HepG2 (cell line): ENCODE measurements around the gene STEAP1B. TPM values are rescaled to one million over a fixed set of nuclear protein-coding genes. Genes with fewer than 3 reads are reported as not detected.

Experiments used
- ATAC-seq: fragments of 200-7000 bp; cut with Tn5 transposase; 3 replicates; pipeline ENCODE4 v1.9.1; 2020; ENCODE audit warnings: mild to moderate bottlenecking, moderate library complexity
- BruUV-seq: library from RNA; stranded (reverse); fragments of 400-500 nt; replicated peaks from 2 replicates; lab custom pipeline; 2021; lab: Mats Ljungman, UMichigan
- CTCF ChIA-PET: fragments of 300-600 bp; formaldehyde crosslinking; extraction: SDS; loops from one replicate; lab custom pipeline; 2021; ENCODE audit warnings: low total read pairs, inconsistent platforms, low intra/inter-chr PET ratio; lab: Yijun Ruan, JAX
- POLR2A ChIA-PET: fragments of 350-600 bp; sonication (Branson Sonifier 250); formaldehyde crosslinking; loops from one replicate; lab custom pipeline; 2020; ENCODE audit warnings: antibody characterized with exemption, inconsistent platforms; lab: Yijun Ruan, JAX
- DNase-seq: peaks from one replicate; pipeline ENCODE4 v3.0.0-alpha.2; 2015; ENCODE audit warnings: low spot score
- FAIRE-seq: peaks from 3 replicates; lab custom pipeline; 2011; peaks lifted over from hg19 to GRCh38; lab: Jason Lieb, UNC
- H2AFZ ChIP-seq: one replicate; pipeline ENCODE4 v1.6.1; 2011; ENCODE audit warnings: low read length, inconsistent platforms
- H3K27ac ChIP-seq: fragments of 300-600 bp; 3 replicates; pipeline ENCODE4 v1.8.0; 2011; ENCODE audit warnings: mixed run types, mild to moderate bottlenecking, mixed read lengths, low read length, inconsistent platforms; ENCODE audit not compliant: insufficient read depth; ENCODE audit errors: extremely low read length
- H3K27me3 ChIP-seq, 2 experiments: fragments of 200-600 bp in 1 of 2; 2 replicates in 1 of 2; 3 replicates in 1 of 2; pipeline versions ENCODE4 v1.6.0 to v1.8.0; 2011; ENCODE audit warnings: low read length in 2 of 2, mild to moderate bottlenecking in 2 of 2, moderate library complexity in 2 of 2, inconsistent platforms in 1 of 2; ENCODE audit not compliant: insufficient read depth in 2 of 2, control insufficient read depth in 1 of 2
- H3K36me3 ChIP-seq, 2 experiments: fragments of 200-600 bp in 1 of 2; replicated peaks in 1 of 2; 2 replicates in 1 of 2; 3 replicates in 1 of 2; pipeline versions ENCODE4 v1.5.1 to v1.8.0; 2011; ENCODE audit warnings: low read length in 2 of 2, inconsistent platforms in 1 of 2; ENCODE audit not compliant: insufficient read depth in 2 of 2, control insufficient read depth in 1 of 2
- H3K4me1 ChIP-seq: 2 replicates; pipeline ENCODE4 v1.5.1; 2012; ENCODE audit warnings: low read length, inconsistent platforms; ENCODE audit not compliant: insufficient read depth
- H3K4me2 ChIP-seq: 2 replicates; pipeline ENCODE4 v1.6.0; 2011; ENCODE audit warnings: low read depth, low read length, inconsistent platforms
- H3K4me3 ChIP-seq, 3 experiments: fragments of 200-600 bp in 1 of 3; sonication (generic), shearing (Covaris generic) in 1 of 3; replicated peaks in 1 of 3; 2 replicates each; pipeline ENCODE4 v1.5.1; 2011 to 2016; ENCODE audit warnings: low read length in 3 of 3, inconsistent platforms in 2 of 3, low read depth in 2 of 3, mild to moderate bottlenecking in 2 of 3, control low read depth in 1 of 3, mixed read lengths in 1 of 3; ENCODE audit not compliant: insufficient read depth in 1 of 3
- H3K79me2 ChIP-seq: one replicate; pipeline ENCODE4 v1.6.1; 2011; ENCODE audit warnings: low read length, inconsistent platforms; ENCODE audit not compliant: insufficient read depth
- H3K9ac ChIP-seq: 2 replicates; pipeline ENCODE4 v1.6.0; 2011; ENCODE audit warnings: mild to moderate bottlenecking, low read depth, low read length, inconsistent platforms; ENCODE audit not compliant: insufficient read depth
- H3K9me3 ChIP-seq: 2 replicates; pipeline ENCODE4 v1.5.1; 2012; ENCODE audit warnings: mild to moderate bottlenecking, low read length
- H4K20me1 ChIP-seq: 2 replicates; pipeline ENCODE4 v1.6.0; 2011; ENCODE audit warnings: inconsistent platforms, mild to moderate bottlenecking, low read length, moderate library complexity; ENCODE audit not compliant: insufficient read depth
- GPN1 ChIP-seq: sonication (generic); formaldehyde crosslinking; IDR thresholded peaks from 2 replicates; pipeline ENCODE4 v1.5.1; 2020; ENCODE audit warnings: missing genetic modification reagents, borderline replicate concordance
- KLF13 ChIP-seq: sonication (generic); formaldehyde crosslinking; IDR thresholded peaks from 2 replicates; pipeline ENCODE4 v1.4.0; 2020; ENCODE audit warnings: mild to moderate bottlenecking, missing genetic modification reagents
- SMC3 ChIP-seq: IDR thresholded peaks from 2 replicates; pipeline ENCODE4 v1.6.1; 2011; ENCODE audit warnings: low read length, improper control_type of control experiment
- ZBTB37 ChIP-seq: sonication (generic); formaldehyde crosslinking; IDR thresholded peaks from 2 replicates; pipeline ENCODE4 v1.4.0; 2020; ENCODE audit warnings: mild to moderate bottlenecking, missing genetic modification reagents
- ZNF205 ChIP-seq: IDR thresholded peaks from 2 replicates; pipeline ENCODE4 v1.6.1; 2018; ENCODE audit warnings: missing biosample characterization, missing genetic modification reagents
- ZNF234 ChIP-seq: sonication (generic); formaldehyde crosslinking; conservative IDR thresholded peaks from 2 replicates; pipeline ENCODE4 v1.5.1; 2020; ENCODE audit warnings: mild to moderate bottlenecking, missing genetic modification reagents
- ZNF383 ChIP-seq: sonication (generic); formaldehyde crosslinking; IDR thresholded peaks from 2 replicates; pipeline ENCODE4 v1.4.0; 2020; ENCODE audit warnings: missing genetic modification reagents, mild to moderate bottlenecking, borderline replicate concordance
- ZNF776 ChIP-seq: sonication (generic); formaldehyde crosslinking; IDR thresholded peaks from 2 replicates; pipeline ENCODE4 v1.4.0; 2020; ENCODE audit warnings: mild to moderate bottlenecking, missing genetic modification reagents
- WGBS: methylation state at CpG from one replicate; pipeline ENCODE4 v1.1.6; 2017; ENCODE audit warnings: low lambda C conversion rate; 5-methylcytosine and 5-hydroxymethylcytosine counted together
- in situ Hi-C: cut with HindIII; loops from 2 replicates; pipeline ENCODE4 v1.10.0; 2017; ENCODE audit warnings: low pct_unique_long_range_greater_than_20kb; ENCODE audit not compliant: extremely low pct_ligation_motif_present
- intact Hi-C: fragments of 100-400 bp; cut with micrococcal nuclease; formaldehyde crosslinking; loops from one replicate; pipeline ENCODE4 v1.10.0; 2022; ENCODE audit not compliant: unreplicated experiment
- polyA plus RNA-seq, 8 experiments: library from polyadenylated mRNA; depleted of rRNA in 3 of 8; stranded (reverse) in 7 of 8; unstranded in 1 of 8; fragments of >200 nt; fragmentation: Illumina TruSeq in 4 of 8; extraction: Trizol in 4 of 8; gene quantifications; 2 replicates each; pipeline versions ENCODE4 v1.2.1 to v1.2.3, GENCODE V29; 2011 to 2016; ENCODE audit warnings: low read depth in 4 of 8, missing spikeins in 1 of 8, mixed read lengths in 1 of 8; ENCODE audit not compliant: insufficient read depth in 1 of 8
- total RNA-seq, 5 experiments: library from RNA; depleted of rRNA; stranded (reverse); fragments of >200 nt; fragmentation: Illumina TruSeq; extraction: Trizol; gene quantifications; 2 replicates each; pipeline ENCODE4 v1.2.3, GENCODE V29; 2016; ENCODE audit warnings: low read depth in 1 of 5
- TF ChIP-seq, protein P1 (sequence below): sonication (generic); formaldehyde crosslinking; IDR thresholded peaks from 2 replicates; pipeline ENCODE4 v1.8.0; 2022; ENCODE audit warnings: mild to moderate bottlenecking, missing genetic modification reagents, moderate library complexity

The STEAP1B gene
- total and polyA plus RNA-seq, 2 of the 13 experiments (the other 11 are each of a cell fraction or from before 2014, with no cell fraction given) = not detected

GRCh38 chr7:22482503-22482902 lies 17.5 kb downstream of the STEAP1B start:
- no peak for FAIRE-seq
- Histone ChIP-seq H3K4me3 (no peak overlapping the region), H3K36me3 (no peaks in the 10 kb centered on the region), H3K27ac (no peak overlapping the region), H4K20me1 (no peaks in the 10 kb centered on the region), H3K9ac (no peak overlapping the region), H3K4me2 (no peak overlapping the region), H3K79me2 (no peaks in the 10 kb centered on the region), H3K4me1 (no peaks in the 10 kb centered on the region; the same call in 1 of the 2 replicates), H3K9me3 (no peaks in the 10 kb centered on the region), H3K27me3 (peaks cover 1 to 30% of the 10 kb centered on the region in 2 experiments; a peak in 2 of 5 replicates), H2AFZ (no peak overlapping the region)
- WGBS = no CpG with 5 or more reads among the region's 1 CpG
- BruUV-seq = no TSS peak
- intact Hi-C loops = no loop called here
- no peak for TF ChIP-seq ZBTB37 (CRISPR knock-in tag)
- TF ChIP-seq GPN1 (CRISPR knock-in tag) = no peak
- TF ChIP-seq KLF13 = no peak
- no peak for TF ChIP-seq ZNF776 (CRISPR knock-in tag)
- TF ChIP-seq ZNF205 (CRISPR knock-in tag) = no peak
- TF ChIP-seq SMC3 = no peak
- no peak for TF ChIP-seq ZNF234 (CRISPR knock-in tag)
- TF ChIP-seq, protein P1, sequence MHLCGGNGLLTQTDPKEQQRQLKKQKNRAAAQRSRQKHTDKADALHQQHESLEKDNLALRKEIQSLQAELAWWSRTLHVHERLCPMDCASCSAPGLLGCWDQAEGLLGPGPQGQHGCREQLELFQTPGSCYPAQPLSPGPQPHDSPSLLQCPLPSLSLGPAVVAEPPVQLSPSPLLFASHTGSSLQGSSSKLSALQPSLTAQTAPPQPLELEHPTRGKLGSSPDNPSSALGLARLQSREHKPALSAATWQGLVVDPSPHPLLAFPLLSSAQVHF (CRISPR knock-in tag) = no peak
- no peak for TF ChIP-seq ZNF383 (CRISPR knock-in tag)
- CTCF ChIA-PET = no interaction called here
- in situ Hi-C loops = no loop called here
- no peak for DNase-seq
- POLR2A ChIA-PET = no interaction called here
- ATAC-seq = no peak
